Hepatocyte (in vitro differentiated cells): Measurements from ENCODE around the gene APPBP2. TPM values are rescaled to one million over a fixed set of nuclear protein-coding genes. Genes with fewer than 3 reads are reported as not detected.
A peak's percentile ranks its signal among the peaks of the same experiment; 100 is the strongest.

Experiments used
- DNase-seq: peaks from one replicate; pipeline ENCODE4 v3.0.0-alpha.2; 2016; ENCODE audit warnings: low spot score
- H2AFZ ChIP-seq: fragments of 200-600 bp; sonication (generic); 2 replicates; pipeline ENCODE4 v1.6.0; 2016; ENCODE audit warnings: antibody characterized with exemption, mild to moderate bottlenecking
- H3K27ac ChIP-seq: fragments of 200-600 bp; sonication (generic); 2 replicates; pipeline ENCODE4 v1.5.1; 2016; ENCODE audit warnings: mild to moderate bottlenecking
- H3K27me3 ChIP-seq: fragments of 200-600 bp; sonication (generic); 2 replicates; pipeline ENCODE4 v1.6.1; 2016
- H3K36me3 ChIP-seq: fragments of 200-600 bp; sonication (generic); replicated peaks from 2 replicates; pipeline ENCODE4 v1.5.1; 2016; ENCODE audit warnings: low read depth; ENCODE audit not compliant: insufficient read depth
- H3K4me1 ChIP-seq: fragments of 200-600 bp; sonication (generic); 2 replicates; pipeline ENCODE4 v1.5.1; 2016; ENCODE audit warnings: mild to moderate bottlenecking, moderate library complexity; ENCODE audit not compliant: insufficient read depth
- H3K4me2 ChIP-seq: fragments of 200-600 bp; sonication (generic); 2 replicates; pipeline ENCODE4 v1.6.0; 2016
- H3K4me3 ChIP-seq: fragments of 200-600 bp; sonication (generic); 2 replicates; pipeline ENCODE4 v1.5.1; 2016; ENCODE audit warnings: mild to moderate bottlenecking
- H3K79me2 ChIP-seq: fragments of 200-600 bp; sonication (generic); 2 replicates; pipeline ENCODE4 v1.6.0; 2017; ENCODE audit warnings: mild to moderate bottlenecking
- H3K9me2 ChIP-seq: fragments of 200-600 bp; sonication (generic); replicated peaks from 2 replicates; pipeline ENCODE4 v1.6.0; 2017; ENCODE audit warnings: mild to moderate bottlenecking; ENCODE audit not compliant: insufficient read depth
- H3K9me3 ChIP-seq: fragments of 200-600 bp; sonication (generic); 2 replicates; pipeline ENCODE4 v1.5.1; 2016; ENCODE audit warnings: low read depth, mild to moderate bottlenecking
- H4K20me1 ChIP-seq: fragments of 200-600 bp; sonication (generic); 2 replicates; pipeline ENCODE4 v1.6.0; 2016; ENCODE audit warnings: mild to moderate bottlenecking; ENCODE audit not compliant: insufficient read depth, poor library complexity, severe bottlenecking
- EZH2 ChIP-seq: fragments of 200-600 bp; sonication (generic); IDR thresholded peaks from 2 replicates; pipeline ENCODE4 v1.6.1; 2016; ENCODE audit warnings: antibody characterized with exemption, mild to moderate bottlenecking, borderline replicate concordance
- EZH2phosphoT487 ChIP-seq: fragments of 200-600 bp; sonication (generic); IDR thresholded peaks from one replicate; pipeline ENCODE4 v1.6.1; 2018; ENCODE audit warnings: antibody characterized with exemption, mild to moderate bottlenecking, low read depth, moderate library complexity; ENCODE audit not compliant: unreplicated experiment, severe bottlenecking
- WGBS: methylation state at CpG from one replicate; pipeline ENCODE4 v1.1.6; 2016; ENCODE audit warnings: low lambda C conversion rate; ENCODE audit errors: missing lambda C conversion rate; 5-methylcytosine and 5-hydroxymethylcytosine counted together
- polyA plus RNA-seq: library from polyadenylated mRNA; unstranded; fragments of >200 nt; fragmentation: Nextera tagmentation; extraction: Ambion mirVana; gene quantifications from 2 replicates; pipeline ENCODE4 v1.2.1, GENCODE V29; 2016
- total RNA-seq: library from RNA; depleted of rRNA; stranded (reverse); fragments of >200 nt; gene quantifications from 2 replicates; pipeline ENCODE4 v1.2.3, GENCODE V29; 2014
- TF ChIP-seq, protein P1 (sequence below): fragments of 200-600 bp; sonication (generic); IDR thresholded peaks from 2 replicates; pipeline ENCODE4 v1.5.1; 2016; ENCODE audit warnings: antibody characterized with exemption, mild to moderate bottlenecking; ENCODE audit not compliant: poor library complexity

The APPBP2 gene
- total and polyA plus RNA-seq, 2 experiments from 2014 or later: 37.2 to 42.0 TPM

DNA sequence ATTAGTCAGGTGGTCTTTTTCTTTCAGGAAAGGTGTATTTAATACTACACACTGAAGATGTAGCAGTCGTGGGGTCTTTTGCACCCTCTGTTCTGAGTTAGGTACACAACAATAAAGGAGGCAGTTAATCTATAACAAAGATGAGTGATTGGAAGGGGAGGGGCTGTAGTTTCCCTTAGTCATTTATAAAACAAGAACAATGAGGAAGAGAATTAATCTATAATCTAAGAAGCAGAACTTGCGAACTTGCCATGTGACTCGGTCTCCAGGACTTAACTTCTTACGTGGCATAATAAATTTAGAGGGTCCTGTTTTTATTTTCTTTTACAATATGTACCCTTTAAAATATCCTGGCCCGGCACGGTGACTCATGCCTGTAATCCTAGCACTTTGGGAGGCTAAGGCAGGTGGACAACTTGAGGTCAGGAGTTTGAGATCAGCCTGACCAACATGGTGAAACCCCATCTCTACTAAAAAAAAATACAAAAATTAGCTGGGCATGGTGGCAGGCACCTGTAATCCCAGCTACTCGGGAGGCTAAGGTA, 8.6 kb upstream of the APPBP2 start:
- no peaks in the 10 kb centered on the region for H3K36me3 ChIP-seq
- 70% methylated on average over 7 of the region's 7 CpGs for WGBS
- no peak overlapping the region for H2AFZ ChIP-seq
- H3K9me3 ChIP-seq: no peaks in the 10 kb centered on the region
- H3K4me1 ChIP-seq: peaks cover 7% of the 10 kb centered on the region
- TF ChIP-seq EZH2phosphoT487: no peak
- no peak for TF ChIP-seq EZH2
- TF ChIP-seq, protein P1, sequence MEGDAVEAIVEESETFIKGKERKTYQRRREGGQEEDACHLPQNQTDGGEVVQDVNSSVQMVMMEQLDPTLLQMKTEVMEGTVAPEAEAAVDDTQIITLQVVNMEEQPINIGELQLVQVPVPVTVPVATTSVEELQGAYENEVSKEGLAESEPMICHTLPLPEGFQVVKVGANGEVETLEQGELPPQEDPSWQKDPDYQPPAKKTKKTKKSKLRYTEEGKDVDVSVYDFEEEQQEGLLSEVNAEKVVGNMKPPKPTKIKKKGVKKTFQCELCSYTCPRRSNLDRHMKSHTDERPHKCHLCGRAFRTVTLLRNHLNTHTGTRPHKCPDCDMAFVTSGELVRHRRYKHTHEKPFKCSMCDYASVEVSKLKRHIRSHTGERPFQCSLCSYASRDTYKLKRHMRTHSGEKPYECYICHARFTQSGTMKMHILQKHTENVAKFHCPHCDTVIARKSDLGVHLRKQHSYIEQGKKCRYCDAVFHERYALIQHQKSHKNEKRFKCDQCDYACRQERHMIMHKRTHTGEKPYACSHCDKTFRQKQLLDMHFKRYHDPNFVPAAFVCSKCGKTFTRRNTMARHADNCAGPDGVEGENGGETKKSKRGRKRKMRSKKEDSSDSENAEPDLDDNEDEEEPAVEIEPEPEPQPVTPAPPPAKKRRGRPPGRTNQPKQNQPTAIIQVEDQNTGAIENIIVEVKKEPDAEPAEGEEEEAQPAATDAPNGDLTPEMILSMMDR: no peak
- H3K27me3 ChIP-seq: no peaks in the 10 kb centered on the region
- peak overlapping the region; percentile 42 for H3K4me2 ChIP-seq
- peak; percentile 12 for DNase-seq
- H3K79me2 ChIP-seq: no peaks in the 10 kb centered on the region
- H3K9me2 ChIP-seq: no peaks in the 10 kb centered on the region
- no peak overlapping the region for H3K27ac ChIP-seq
- H4K20me1 ChIP-seq: no peaks in the 10 kb centered on the region
- no peak overlapping the region for H3K4me3 ChIP-seq

DNA sequence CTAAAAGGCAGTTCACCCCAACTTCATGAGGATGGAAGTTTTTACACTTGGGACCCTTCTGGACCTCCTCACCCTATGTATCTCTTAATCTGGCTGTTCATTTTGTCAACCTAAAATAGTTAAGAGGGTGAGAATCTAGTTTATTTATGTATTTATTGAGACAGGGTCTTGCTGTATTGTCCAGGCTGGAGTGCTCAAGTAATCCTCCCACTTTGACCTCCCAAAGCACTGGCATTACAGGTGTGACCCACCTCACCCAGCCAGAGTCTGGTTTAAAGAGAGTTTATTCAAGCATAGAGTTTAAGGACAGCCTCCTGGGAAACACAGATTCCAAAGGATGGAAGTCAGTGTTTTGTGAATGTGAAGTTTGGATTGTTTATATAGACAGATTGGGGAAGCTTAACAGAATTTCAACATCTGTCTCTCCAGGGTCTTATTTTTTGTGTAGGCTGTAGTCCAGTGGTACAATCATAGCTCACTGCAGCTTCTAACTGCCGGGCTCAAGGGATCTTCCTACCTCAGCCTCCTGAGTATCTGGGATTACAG, 8.0 kb upstream of the APPBP2 start:
- TF ChIP-seq, protein P1: no peak
- TF ChIP-seq EZH2 (no peak), EZH2phosphoT487 (no peak)
- Histone ChIP-seq H3K4me1 (peaks cover 7% of the 10 kb centered on the region), H3K9me3 (no peaks in the 10 kb centered on the region), H3K79me2 (no peaks in the 10 kb centered on the region), H3K27me3 (no peaks in the 10 kb centered on the region), H2AFZ (no peak overlapping the region), H3K27ac (no peak overlapping the region), H3K4me3 (no peak overlapping the region), H3K36me3 (no peaks in the 10 kb centered on the region), H4K20me1 (no peaks in the 10 kb centered on the region), H3K9me2 (no peaks in the 10 kb centered on the region), H3K4me2 (no peak overlapping the region)
- WGBS: 48% methylated on average over 1 of the region's 1 CpG
- no peak for DNase-seq

DNA sequence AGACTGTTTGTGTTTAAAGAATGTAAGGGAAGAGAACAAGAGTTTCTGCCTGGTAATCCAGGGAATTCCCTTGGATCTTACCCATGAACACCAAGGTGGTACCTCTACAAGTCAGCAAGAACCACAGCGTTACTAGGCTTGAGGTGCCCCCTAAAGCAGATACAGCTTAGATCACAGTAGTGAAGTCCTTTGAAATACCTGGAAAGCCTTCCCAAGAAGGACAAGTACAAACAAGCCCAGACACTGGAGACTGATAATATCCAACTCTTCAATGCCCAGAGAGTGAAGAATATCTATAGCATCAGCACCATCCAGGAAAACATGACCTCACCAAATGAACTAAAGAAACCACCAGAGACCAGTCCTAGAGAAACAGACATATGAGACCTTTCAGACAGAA, 3.8 kb upstream of the APPBP2 start:
- H3K9me3 ChIP-seq: no peaks in the 10 kb centered on the region
- no peaks in the 10 kb centered on the region for H3K27me3 ChIP-seq
- H2AFZ ChIP-seq: no peak overlapping the region
- peaks cover 24% of the 10 kb centered on the region for H3K79me2 ChIP-seq
- H4K20me1 ChIP-seq: peaks cover 3% of the 10 kb centered on the region
- no peak for DNase-seq
- no peak overlapping the region for H3K27ac ChIP-seq
- no peak overlapping the region for H3K4me2 ChIP-seq
- no peak overlapping the region for H3K4me3 ChIP-seq
- 100% methylated on average over 1 of the region's 1 CpG for WGBS
- no peaks in the 10 kb centered on the region for H3K9me2 ChIP-seq
- no peaks in the 10 kb centered on the region for H3K36me3 ChIP-seq
- H3K4me1 ChIP-seq: peaks cover 6% of the 10 kb centered on the region
- TF ChIP-seq, protein P1: no peak
- TF ChIP-seq EZH2: no peak
- no peak for TF ChIP-seq EZH2phosphoT487

DNA sequence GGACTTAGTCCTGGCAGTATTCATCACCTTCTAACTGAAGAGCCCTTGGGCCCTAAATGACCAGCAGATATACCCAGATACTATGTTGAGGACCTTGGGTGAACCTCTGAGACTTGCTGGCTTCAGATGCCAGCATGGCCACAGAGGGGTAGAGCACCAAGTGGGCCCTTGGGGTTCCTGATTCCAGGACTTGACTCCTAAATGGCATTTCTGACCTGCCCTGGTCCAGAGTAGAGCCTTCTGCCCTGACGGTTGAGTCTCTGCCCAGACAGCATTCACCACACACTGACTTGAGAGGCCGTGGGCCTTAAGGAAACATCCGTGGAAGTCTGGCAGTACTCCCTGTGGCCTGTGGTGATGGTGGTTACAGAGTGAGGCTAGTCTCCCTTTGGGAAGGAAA, 2.8 kb upstream of the APPBP2 start:
- 92% methylated on average over 3 of the region's 3 CpGs for WGBS
- no peak overlapping the region for H3K4me3 ChIP-seq
- H2AFZ ChIP-seq: no peak overlapping the region
- peaks cover 12% of the 10 kb centered on the region for H4K20me1 ChIP-seq
- no peaks in the 10 kb centered on the region for H3K27me3 ChIP-seq
- TF ChIP-seq, protein P1: no peak
- TF ChIP-seq EZH2 (no peak), EZH2phosphoT487 (no peak)
- H3K27ac ChIP-seq: no peak overlapping the region
- H3K9me3 ChIP-seq: no peaks in the 10 kb centered on the region
- no peaks in the 10 kb centered on the region for H3K9me2 ChIP-seq
- DNase-seq: no peak
- H3K36me3 ChIP-seq: no peaks in the 10 kb centered on the region
- peaks cover 1% of the 10 kb centered on the region for H3K4me1 ChIP-seq
- H3K4me2 ChIP-seq: no peak overlapping the region
- peaks cover 34% of the 10 kb centered on the region for H3K79me2 ChIP-seq
